Stimulated activated naive CD8-positive, alpha-beta T cell treated with anti-CD3 and anti-CD28 coated beads, Interleukin-15, Interleukin-2, amounts not matched to agents 100 ng/mL and 50 ng/mL, for 24 hours (primary cell): ENCODE results near the gene LSM4.

Experiments
- H3K27ac Mint-ChIP-seq: one replicate; pipeline ENCODE4 v1.8.0; 2021; ENCODE audit warnings: mild to moderate bottlenecking, mixed read lengths
- H3K27me3 Mint-ChIP-seq: one replicate; pipeline ENCODE4 v1.8.0; 2021; ENCODE audit warnings: mixed read lengths
- H3K36me3 Mint-ChIP-seq: one replicate; pipeline ENCODE4 v1.8.0; 2021; ENCODE audit warnings: low read depth, mixed read lengths
- H3K4me1 Mint-ChIP-seq: one replicate; pipeline ENCODE4 v1.8.0; 2021; ENCODE audit warnings: low read depth, mixed read lengths
- H3K4me3 Mint-ChIP-seq: one replicate; pipeline ENCODE4 v1.8.0; 2021; ENCODE audit warnings: mild to moderate bottlenecking, mixed read lengths
- H3K9me3 Mint-ChIP-seq: one replicate; pipeline ENCODE4 v1.8.0; 2021; ENCODE audit warnings: mixed read lengths

The LSM4 gene

GRCh38 chr19:18309525-18310064 is 13.3 kb downstream of the LSM4 start:
- peaks cover 41% of the 10 kb centered on the region for H3K4me1 Mint-ChIP-seq

GRCh38 chr19:18308948-18309325 is 13.9 kb downstream of the LSM4 start:
- no peak overlapping the region for H3K27ac Mint-ChIP-seq

More at GRCh38 chr19:18309525-18310064, 13.3 kb downstream of the LSM4 start:
- Mint-ChIP-seq H3K27me3 (no peaks in the 10 kb centered on the region), H3K9me3 (no peaks in the 10 kb centered on the region), H3K27ac (no peak overlapping the region), H3K4me3 (no peak overlapping the region), H3K36me3 (peaks cover 43% of the 10 kb centered on the region)

DNA sequence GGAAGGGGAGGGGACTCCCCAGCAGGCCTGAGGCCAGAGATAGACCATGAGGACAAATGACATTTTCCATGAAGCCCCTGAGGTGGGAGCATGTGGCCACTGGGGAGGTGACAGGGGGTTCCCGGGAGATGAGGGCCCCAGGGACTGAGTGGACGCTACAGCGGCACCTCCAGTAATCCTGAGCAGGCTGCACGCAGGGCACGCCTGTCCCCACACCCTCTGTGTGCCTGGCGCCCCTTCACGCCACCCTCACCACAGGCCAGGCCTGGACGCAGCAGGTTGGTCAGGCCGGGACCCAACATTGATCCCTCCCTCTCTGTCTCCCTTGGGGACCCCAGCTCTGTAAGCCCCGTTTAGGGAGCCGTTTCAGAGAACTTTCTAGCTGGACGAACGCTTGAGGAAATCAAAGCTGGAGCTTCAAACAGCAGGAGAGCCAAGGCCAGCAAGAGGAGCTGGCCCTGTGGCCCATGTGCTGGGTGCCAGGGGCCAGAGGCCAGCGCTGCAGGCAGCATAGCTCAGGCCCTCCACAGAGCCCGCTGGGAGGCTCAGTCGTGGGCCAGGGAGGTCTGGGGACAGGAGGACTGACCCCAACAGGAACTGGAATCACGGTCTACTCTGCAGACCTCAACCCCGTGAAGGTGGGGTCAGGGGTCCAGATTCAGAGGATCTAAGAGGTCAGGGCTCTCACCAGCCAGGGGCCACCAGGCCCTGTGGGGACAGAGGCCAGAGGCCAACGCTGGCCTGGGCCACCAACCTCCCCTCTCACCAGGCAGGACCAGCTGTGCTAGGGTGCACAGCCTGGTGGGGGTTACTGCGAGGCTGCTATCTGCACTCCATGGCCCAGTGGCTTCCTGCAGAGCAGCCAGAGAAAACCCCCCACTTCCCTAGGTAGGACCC is 14.6 kb downstream of the LSM4 start:
- H3K27me3 Mint-ChIP-seq = no peaks in the 10 kb centered on the region
- H3K4me3 Mint-ChIP-seq = no peak overlapping the region
- no peaks in the 10 kb centered on the region for H3K9me3 Mint-ChIP-seq
- peaks cover 48% of the 10 kb centered on the region for H3K4me1 Mint-ChIP-seq
- peak overlapping the region; percentile 31 for H3K27ac Mint-ChIP-seq
- H3K36me3 Mint-ChIP-seq = peaks cover 36% of the 10 kb centered on the region

More at GRCh38 chr19:18308948-18309325, 13.9 kb downstream of the LSM4 start:
- Mint-ChIP-seq H3K4me3 (no peak overlapping the region), H3K27me3 (no peaks in the 10 kb centered on the region), H3K4me1 (peaks cover 41% of the 10 kb centered on the region), H3K36me3 (peaks cover 38% of the 10 kb centered on the region), H3K9me3 (no peaks in the 10 kb centered on the region)

- H3K4me3 Mint-ChIP-seq = peak overlapping the region; percentile 54
- H3K36me3 Mint-ChIP-seq = peaks cover 29% of the 10 kb centered on the region
- peak overlapping the region; percentile 95 for H3K27ac Mint-ChIP-seq
- H3K9me3 Mint-ChIP-seq = no peaks in the 10 kb centered on the region
- H3K4me1 Mint-ChIP-seq = peaks cover 54% of the 10 kb centered on the region
- no peaks in the 10 kb centered on the region for H3K27me3 Mint-ChIP-seq
Measured at GRCh38 chr19:18307271-18307681, 15.6 kb downstream of the LSM4 start.

DNA sequence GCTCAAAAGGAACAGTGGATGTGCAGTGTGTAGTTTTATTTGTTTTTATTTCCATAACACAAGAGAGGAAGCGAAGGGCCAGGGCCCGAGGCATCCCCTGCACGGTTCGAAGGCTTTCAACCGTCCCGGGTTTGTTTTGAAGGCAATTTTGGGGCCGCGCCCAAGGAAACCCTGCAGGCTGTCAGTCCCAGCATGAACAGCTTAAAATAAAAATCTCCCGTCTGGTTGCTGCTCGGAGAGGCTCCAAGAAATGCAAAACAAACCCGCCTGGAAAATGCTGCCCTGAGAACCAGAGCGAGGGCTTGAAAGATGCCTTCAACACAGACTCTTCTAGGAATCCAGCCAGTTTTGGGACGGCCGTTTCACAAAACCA is 16.0 kb downstream of the LSM4 start:
- H3K27me3 Mint-ChIP-seq = no peaks in the 10 kb centered on the region

DNA sequence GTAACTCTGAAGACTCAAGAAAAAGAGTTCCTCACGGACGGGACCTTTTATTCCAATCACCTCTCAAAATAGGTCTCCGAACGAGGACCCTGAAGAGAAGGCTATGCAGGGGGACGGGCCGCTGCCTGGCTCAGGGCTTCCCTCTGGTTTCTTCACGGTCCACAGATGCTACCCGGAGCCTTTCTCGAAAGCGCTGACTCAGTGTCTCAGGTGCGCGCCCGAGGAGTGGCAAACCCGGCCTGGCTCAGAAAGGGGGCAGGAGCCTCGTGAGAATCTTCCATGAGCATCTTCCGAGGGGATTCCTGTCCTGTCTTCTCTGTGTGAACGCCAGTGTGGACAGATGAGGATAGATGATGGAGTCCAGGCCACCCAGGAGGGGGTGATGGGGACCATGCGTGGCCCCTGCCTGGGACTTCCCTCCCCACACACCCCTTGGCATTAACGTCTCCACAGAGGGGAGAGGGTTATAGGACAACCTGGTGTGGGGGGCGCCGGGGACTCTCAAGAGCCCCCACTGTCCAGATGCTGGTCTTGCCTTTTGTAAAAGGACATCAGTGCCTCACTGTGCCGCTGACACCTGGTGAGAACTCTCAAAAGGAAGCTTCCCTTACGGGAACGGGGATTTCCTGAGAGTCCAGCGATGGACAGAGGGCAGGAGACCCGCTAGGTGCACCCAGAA is 16.5 kb downstream of the LSM4 start:
- Mint-ChIP-seq H3K4me1 (peaks cover 62% of the 10 kb centered on the region), H3K36me3 (peaks cover 29% of the 10 kb centered on the region), H3K4me3 (peak overlapping the region; percentile 84), H3K9me3 (no peaks in the 10 kb centered on the region), H3K27ac (peak overlapping the region; percentile 95), H3K27me3 (no peaks in the 10 kb centered on the region)

More for the DNA sequence above, 16.0 kb downstream of the LSM4 start:
- H3K36me3 Mint-ChIP-seq = peaks cover 29% of the 10 kb centered on the region
- peak overlapping the region; percentile 54 for H3K4me3 Mint-ChIP-seq
- H3K4me1 Mint-ChIP-seq = peaks cover 58% of the 10 kb centered on the region
- no peaks in the 10 kb centered on the region for H3K9me3 Mint-ChIP-seq
- H3K27ac Mint-ChIP-seq = peak overlapping the region; percentile 95

DNA sequence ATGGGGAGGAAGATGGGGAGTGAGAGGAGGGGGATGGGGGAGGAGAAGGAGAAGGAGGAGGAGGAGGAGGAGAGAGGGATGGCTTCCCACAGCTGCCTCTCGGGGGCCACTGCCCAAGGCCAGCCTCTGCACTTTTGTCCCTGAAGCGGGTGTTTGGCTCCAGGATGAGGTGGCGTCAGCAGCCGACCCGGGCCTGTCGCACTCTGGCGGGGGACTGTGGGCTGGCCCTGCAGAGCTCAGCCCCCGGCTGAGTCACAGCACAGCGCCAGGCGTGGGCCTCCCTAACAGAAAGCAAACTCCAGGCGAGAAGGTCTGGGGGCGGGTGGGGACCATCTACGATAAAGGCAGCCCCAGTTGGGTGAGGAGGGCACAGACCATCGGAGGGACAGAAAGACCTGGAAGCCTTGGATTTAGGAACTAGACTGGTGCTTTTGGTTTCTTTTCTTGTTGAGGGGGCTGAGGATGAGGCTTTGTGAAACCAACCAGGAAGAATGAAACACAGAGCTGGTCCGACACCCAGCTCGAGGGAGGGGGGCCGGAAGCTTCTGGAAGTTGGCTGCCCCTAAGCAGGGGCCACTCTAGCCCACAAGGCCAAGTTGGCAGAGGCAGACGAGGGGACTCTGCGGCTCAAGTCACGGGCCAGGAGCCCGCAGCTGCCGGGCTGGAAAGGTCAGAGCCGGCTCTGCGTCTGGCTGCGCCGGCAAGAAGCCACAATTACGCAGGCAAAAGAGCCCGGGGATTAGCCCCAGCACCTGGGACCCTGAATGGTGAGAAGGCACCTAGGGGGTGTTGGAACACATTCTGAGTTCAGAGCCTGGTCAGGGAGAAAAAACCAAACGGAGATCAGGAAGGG is 18.2 kb downstream of the LSM4 start:
- Mint-ChIP-seq H3K9me3 (no peaks in the 10 kb centered on the region), H3K27me3 (no peaks in the 10 kb centered on the region), H3K4me3 (peak overlapping the region; percentile 84), H3K4me1 (peaks cover 58% of the 10 kb centered on the region), H3K27ac (peak overlapping the region; percentile 95), H3K36me3 (peaks cover 29% of the 10 kb centered on the region)

GRCh38 chr19:18304208-18304457 is 18.7 kb downstream of the LSM4 start:
- Mint-ChIP-seq H3K27me3 (no peaks in the 10 kb centered on the region), H3K4me3 (peak overlapping the region; percentile 84), H3K9me3 (no peaks in the 10 kb centered on the region), H3K36me3 (peaks cover 28% of the 10 kb centered on the region), H3K27ac (peak overlapping the region; percentile 95), H3K4me1 (peaks cover 62% of the 10 kb centered on the region)

DNA sequence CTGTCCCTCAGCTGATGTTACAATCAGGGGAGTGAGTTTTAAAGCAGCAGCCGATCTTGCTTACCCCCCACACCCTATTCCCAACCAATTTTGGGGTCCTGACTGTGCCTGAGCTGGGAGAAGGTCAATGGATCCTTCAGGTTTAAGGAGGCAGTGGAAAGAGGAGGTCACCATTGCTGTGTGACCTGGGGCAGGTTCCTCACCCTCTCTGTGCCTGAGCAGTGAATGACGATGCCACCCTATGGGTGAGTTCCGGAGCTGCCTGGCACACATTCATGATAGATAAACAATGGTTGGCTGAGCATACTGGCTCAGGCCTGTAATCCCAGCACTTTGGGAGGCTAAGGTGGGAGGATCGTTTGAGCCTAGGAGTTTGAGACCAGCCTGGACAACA is 21.2 kb downstream of the LSM4 start:
- Mint-ChIP-seq H3K4me3 (peak overlapping the region; percentile 66), H3K27ac (peak overlapping the region; percentile 68), H3K4me1 (peaks cover 68% of the 10 kb centered on the region)

DNA sequence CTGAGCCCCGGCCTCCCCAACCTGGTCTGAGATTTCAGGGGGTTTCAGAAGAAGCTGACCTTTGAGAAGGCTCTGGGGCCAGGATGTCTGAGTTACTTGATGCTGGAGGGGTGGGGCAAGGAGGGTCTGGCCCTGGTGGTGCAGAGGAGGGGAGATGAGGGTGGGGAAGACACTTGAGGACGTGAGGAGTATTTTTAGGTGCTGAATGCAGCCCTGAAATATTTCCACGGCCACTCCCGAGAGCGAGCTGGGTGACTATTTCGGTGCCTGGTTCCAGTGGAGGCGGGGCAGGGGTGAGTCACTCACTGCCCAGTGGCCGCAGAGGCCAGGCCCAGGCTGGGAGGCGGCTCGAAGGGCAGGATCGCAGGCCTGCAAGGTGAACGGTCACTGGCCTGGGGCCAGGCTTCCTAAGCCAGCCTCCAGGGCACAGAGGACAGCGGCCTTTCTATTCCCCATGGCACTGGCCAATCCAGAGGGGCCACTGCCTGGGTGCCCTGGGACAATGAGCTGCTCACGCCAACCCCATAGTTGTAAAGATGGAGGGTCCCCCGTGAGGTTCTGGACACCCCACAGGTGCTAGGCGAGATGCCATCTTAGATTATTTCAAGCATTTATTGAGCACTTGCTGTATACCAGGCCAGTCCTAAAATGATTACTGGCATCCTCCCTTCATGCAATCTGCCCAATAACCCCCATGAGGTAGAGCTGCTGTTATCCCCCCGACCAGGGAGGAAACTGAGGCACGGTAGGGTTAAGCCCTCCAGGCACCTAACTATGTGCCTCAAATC is 21.8 kb downstream of the LSM4 start:
- no peaks in the 10 kb centered on the region for H3K27me3 Mint-ChIP-seq
- peak overlapping the region; percentile 68 for H3K27ac Mint-ChIP-seq
- H3K36me3 Mint-ChIP-seq = peaks cover 13% of the 10 kb centered on the region
- H3K4me1 Mint-ChIP-seq = peaks cover 68% of the 10 kb centered on the region
- H3K9me3 Mint-ChIP-seq = no peaks in the 10 kb centered on the region
- peak overlapping the region; percentile 66 for H3K4me3 Mint-ChIP-seq

More for the DNA sequence above, 21.2 kb downstream of the LSM4 start:
- no peaks in the 10 kb centered on the region for H3K9me3 Mint-ChIP-seq
- peaks cover 14% of the 10 kb centered on the region for H3K36me3 Mint-ChIP-seq
- no peaks in the 10 kb centered on the region for H3K27me3 Mint-ChIP-seq

DNA sequence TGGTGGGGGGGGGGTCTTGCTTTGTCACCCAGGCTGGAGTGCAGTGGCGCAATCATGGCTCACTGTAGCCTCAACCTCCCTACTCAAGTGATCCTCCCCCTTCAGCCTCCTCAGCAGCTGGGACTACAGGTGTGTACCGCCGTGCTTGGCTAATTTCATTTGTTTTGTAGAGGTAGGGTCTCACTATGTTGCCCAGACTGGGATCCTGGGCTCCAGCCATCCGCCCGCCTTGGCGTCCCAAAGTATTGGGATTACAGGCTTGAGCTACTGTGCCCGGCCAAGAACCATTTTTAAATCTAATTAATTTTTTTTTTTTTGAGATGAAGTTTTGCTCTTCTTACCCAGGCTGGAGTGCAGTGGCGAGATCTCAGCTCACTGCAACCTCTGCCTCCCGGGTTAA is 23.2 kb downstream of the LSM4 start:
- H3K27ac Mint-ChIP-seq = no peak overlapping the region

GRCh38 chr19:18298601-18299000 is 24.3 kb downstream of the LSM4 start:
- Mint-ChIP-seq H3K27ac (peak overlapping the region; percentile 74), H3K4me1 (peaks cover 67% of the 10 kb centered on the region), H3K36me3 (peaks cover 8% of the 10 kb centered on the region)

More for the DNA sequence above, 23.2 kb downstream of the LSM4 start:
- H3K4me1 Mint-ChIP-seq = peaks cover 64% of the 10 kb centered on the region
- no peak overlapping the region for H3K4me3 Mint-ChIP-seq
- H3K27me3 Mint-ChIP-seq = no peaks in the 10 kb centered on the region
- no peaks in the 10 kb centered on the region for H3K9me3 Mint-ChIP-seq
- peaks cover 9% of the 10 kb centered on the region for H3K36me3 Mint-ChIP-seq

GRCh38 chr19:18297308-18297707 is 25.6 kb downstream of the LSM4 start:
- Mint-ChIP-seq H3K27ac (peak overlapping the region; percentile 53), H3K27me3 (no peaks in the 10 kb centered on the region), H3K4me3 (no peak overlapping the region), H3K4me1 (peaks cover 66% of the 10 kb centered on the region), H3K36me3 (peaks cover 8% of the 10 kb centered on the region), H3K9me3 (no peaks in the 10 kb centered on the region)

More at GRCh38 chr19:18298601-18299000, 24.3 kb downstream of the LSM4 start:
- Mint-ChIP-seq H3K27me3 (no peaks in the 10 kb centered on the region), H3K9me3 (no peaks in the 10 kb centered on the region), H3K4me3 (no peak overlapping the region)

DNA sequence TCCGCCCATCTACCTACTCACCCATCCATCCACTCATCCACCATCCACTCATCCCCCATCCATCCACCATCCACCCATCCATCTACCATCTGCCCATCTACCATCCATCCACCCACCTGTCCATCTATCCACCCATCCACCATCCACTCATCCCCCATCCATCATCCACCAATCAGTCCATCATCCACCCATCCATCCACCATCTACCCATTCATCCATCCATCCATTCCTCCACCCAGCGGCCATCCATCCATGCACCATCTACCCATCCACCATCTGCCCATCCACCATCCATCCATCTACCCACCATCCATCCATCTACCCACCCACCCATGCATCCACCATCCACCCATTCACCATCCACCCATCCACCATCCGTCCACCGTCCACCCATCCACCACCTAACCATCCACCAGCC is 27.8 kb downstream of the LSM4 start:
- Mint-ChIP-seq H3K27ac (peak overlapping the region; percentile 61), H3K4me3 (peak overlapping the region; percentile 87), H3K4me1 (peaks cover 75% of the 10 kb centered on the region), H3K27me3 (no peaks in the 10 kb centered on the region), H3K9me3 (no peaks in the 10 kb centered on the region), H3K36me3 (peaks cover 12% of the 10 kb centered on the region)
